IPS DF 4.7 (cell line): Measurements from ENCODE around the gene GYS1.
"Not testable (repeated sequence)": the region's sequence is repeated elsewhere in the genome, so short reads cannot be mapped to it uniquely, and the experiment has no call there.

ENCODE experiments used
- DNase-seq: peaks from one replicate; pipeline ENCODE4 v3.0.0-alpha.2; 2013; ENCODE audit warnings: low spot score; ENCODE audit errors: extremely low read depth

Gene GYS1

GRCh38 chr19:48943081-48943480 is 50.0 kb downstream of the GYS1 start:
- DNase-seq: no peak

GRCh38 chr19:48940902-48941301 is 52.2 kb downstream of the GYS1 start:
- DNase-seq: no peak

- DNase-seq: no peak
These were observed 54.9 kb downstream of the GYS1 start for GRCh38 chr19:48938256-48938655.

GRCh38 chr19:48935864-48936263 is 57.2 kb downstream of the GYS1 start:
- no peak for DNase-seq

GRCh38 chr19:48934837-48935236 is 58.3 kb downstream of the GYS1 start:
- no peak for DNase-seq

GRCh38 chr19:48933382-48933932 is 59.7 kb downstream of the GYS1 start, which contains the start of gene DHDH:
TSS of gene DHDH (plus strand) at chr19:48933699. CDS start at chr19:48933722, 23 bp downstream.
- peak; percentile 94 for DNase-seq

- DNase-seq: no peak
These were observed 64.7 kb downstream of the GYS1 start for GRCh38 chr19:48928164-48929025.

GRCh38 chr19:48927692-48928091 is 65.4 kb downstream of the GYS1 start:
- not testable (repeated sequence) for DNase-seq

GRCh38 chr19:48926909-48927308 is 66.2 kb downstream of the GYS1 start:
- DNase-seq: no peak

GRCh38 chr19:48925890-48926289 is 67.2 kb downstream of the GYS1 start:
- DNase-seq: not testable (repeated sequence)

- DNase-seq: no peak
These were observed 67.8 kb downstream of the GYS1 start for GRCh38 chr19:48925240-48925843.

GRCh38 chr19:48922548-48923490 is 70.3 kb downstream of the GYS1 start:
- DNase-seq: no peak

GRCh38 chr19:48921721-48922500 is 71.2 kb downstream of the GYS1 start:
- DNase-seq: no peak

- DNase-seq: no peak
These were observed 72.2 kb downstream of the GYS1 start for GRCh38 chr19:48920949-48921348.

GRCh38 chr19:48919271-48919670 is 73.8 kb downstream of the GYS1 start:
- not testable (repeated sequence) for DNase-seq

GRCh38 chr19:48918801-48919247 is 74.3 kb downstream of the GYS1 start:
- DNase-seq: no peak
